ENCODE results near the gene CDK4. TPM values are rescaled to one million over a fixed set of nuclear protein-coding genes. Genes with fewer than 3 reads are reported as not detected.

Gene CDK4
- total RNA-seq, 1 donor from 2014 or later, result 180 TPM

DNA sequence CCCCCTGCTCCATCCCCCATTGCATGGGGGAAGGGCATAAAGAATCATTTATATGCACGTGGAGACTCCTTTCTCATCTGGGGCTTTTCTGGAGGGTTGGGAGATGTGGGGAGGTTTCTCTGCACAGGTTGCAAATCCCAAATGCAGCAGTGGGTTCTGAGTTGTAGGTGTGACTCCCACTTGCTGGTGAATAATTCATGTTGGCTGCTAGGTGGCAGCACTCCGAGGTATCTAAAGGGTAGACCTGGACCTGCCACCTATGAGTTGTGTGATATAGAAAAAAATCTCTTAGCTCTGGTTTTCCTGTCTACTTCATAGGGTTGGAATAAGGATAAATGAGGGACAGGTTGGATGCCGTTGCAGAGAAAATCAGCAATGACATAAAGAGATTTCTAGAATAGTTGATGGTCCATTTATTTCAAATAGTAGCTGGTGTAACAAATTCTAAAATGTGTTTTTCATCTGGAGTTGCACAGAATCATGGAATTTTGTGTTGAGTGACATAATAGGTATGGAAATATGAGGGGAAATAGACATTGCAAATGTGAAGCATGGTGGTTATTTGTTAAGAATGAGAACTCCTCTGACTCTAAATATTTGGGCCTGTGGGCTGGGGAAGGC, 7.4 kb upstream of the CDK4 start:
- DNase-seq (ENCODE audit: low spot score), result no peak
- no peak overlapping the region for H3K4me3 Mint-ChIP-seq (ENCODE audit: low read depth)

DNA sequence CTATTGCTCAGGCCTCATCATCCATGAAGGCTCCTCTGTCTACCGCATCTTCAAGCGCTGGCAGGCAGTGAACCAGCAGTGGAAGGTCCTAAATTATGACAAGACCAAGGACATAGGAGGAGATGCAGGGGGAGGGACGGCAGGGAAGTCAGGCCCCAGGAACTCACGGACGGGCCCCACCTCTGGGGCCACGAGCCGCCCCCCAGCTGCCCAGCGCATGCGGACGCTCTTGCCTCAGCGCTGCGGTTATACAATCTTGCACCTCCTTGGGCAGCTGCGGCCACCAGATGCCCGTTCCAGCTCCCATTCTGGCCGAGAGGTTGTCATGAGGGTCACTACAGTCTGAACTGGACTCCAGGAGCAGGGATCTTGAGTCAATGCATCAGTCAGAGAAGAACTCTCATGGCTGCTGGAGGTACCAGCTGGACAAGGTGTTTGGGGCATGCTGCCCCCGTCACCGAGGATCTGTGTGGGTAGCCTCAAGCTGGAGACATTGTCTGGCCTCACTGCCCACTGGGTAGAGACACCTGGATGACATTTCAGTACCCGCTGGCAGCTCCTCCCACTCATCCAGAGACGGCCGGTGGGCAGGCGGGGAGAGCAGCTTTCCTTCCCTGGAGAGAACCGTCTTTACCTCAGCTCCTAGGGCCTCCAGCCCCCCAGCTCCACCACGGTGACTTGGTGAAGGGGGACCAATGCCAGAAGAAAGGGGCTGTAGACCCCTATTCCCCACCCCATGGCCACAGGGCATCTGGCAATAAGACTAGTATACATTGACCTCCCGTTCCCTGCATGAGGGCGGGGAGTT, 6.6 kb upstream of the CDK4 start:
- intact Hi-C loops (cut with micrococcal nuclease), result loop anchor here (5.0 kb wide), 1 partner anchor 149 kb away; no protein-coding TSS in a partner anchor
- H3K27me3 Mint-ChIP-seq (ENCODE audit: low read depth), result peaks cover 2% of the 10 kb centered on the region

More for the DNA sequence above, 7.4 kb upstream of the CDK4 start:
- peaks cover 2% of the 10 kb centered on the region for H3K27me3 Mint-ChIP-seq (ENCODE audit: low read depth)
- no peaks in the 10 kb centered on the region for H3K9me3 Mint-ChIP-seq
- H3K27ac Mint-ChIP-seq, result no peak overlapping the region
- intact Hi-C loops (cut with micrococcal nuclease), result loop anchor here (5.0 kb wide), 1 partner anchor 148 kb away; no protein-coding TSS in a partner anchor
- peaks cover 25% of the 10 kb centered on the region for H3K4me1 Mint-ChIP-seq (ENCODE audit: low read depth)
- H3K36me3 Mint-ChIP-seq (ENCODE audit: low read depth), result peaks cover 49% of the 10 kb centered on the region

DNA sequence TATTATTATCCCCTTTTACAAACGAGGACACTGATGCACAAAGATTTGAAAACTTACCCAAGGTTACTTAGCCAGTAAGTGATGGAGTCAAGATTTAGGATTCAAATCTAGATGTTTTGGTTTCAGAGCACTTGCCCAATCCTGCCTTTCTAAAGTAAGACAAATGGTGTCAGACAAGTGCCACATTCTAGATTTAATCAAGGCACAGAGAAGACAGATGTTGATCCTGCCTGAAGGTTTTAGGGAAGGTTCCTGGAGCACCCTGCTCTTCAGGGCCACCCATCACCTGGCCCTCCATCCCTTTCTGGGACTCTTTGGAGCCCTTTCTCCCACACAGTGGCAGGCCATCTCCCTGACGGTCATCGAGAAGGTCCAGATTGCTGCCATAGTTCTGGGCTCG, 5.7 kb upstream of the CDK4 start:
- DNase-seq (ENCODE audit: low spot score), result no peak
- intact Hi-C loops (cut with micrococcal nuclease), result loop anchor here (5.0 kb wide), 1 partner anchor 150 kb away; no protein-coding TSS in a partner anchor
- H3K27ac Mint-ChIP-seq, result no peak overlapping the region
- peaks cover 2% of the 10 kb centered on the region for H3K27me3 Mint-ChIP-seq (ENCODE audit: low read depth)
- peaks cover 37% of the 10 kb centered on the region for H3K4me1 Mint-ChIP-seq (ENCODE audit: low read depth)
- no peak overlapping the region for H3K4me3 Mint-ChIP-seq (ENCODE audit: low read depth)
- peaks cover 37% of the 10 kb centered on the region for H3K36me3 Mint-ChIP-seq (ENCODE audit: low read depth)
- H3K9me3 Mint-ChIP-seq, result no peaks in the 10 kb centered on the region

More for the DNA sequence above, 6.6 kb upstream of the CDK4 start:
- Mint-ChIP-seq H3K36me3 (ENCODE audit: low read depth) (peaks cover 45% of the 10 kb centered on the region), H3K4me1 (ENCODE audit: low read depth) (peaks cover 29% of the 10 kb centered on the region), H3K4me3 (ENCODE audit: low read depth) (no peak overlapping the region), H3K9me3 (no peaks in the 10 kb centered on the region), H3K27ac (no peak overlapping the region)
- no peak for DNase-seq (ENCODE audit: low spot score)

DNA sequence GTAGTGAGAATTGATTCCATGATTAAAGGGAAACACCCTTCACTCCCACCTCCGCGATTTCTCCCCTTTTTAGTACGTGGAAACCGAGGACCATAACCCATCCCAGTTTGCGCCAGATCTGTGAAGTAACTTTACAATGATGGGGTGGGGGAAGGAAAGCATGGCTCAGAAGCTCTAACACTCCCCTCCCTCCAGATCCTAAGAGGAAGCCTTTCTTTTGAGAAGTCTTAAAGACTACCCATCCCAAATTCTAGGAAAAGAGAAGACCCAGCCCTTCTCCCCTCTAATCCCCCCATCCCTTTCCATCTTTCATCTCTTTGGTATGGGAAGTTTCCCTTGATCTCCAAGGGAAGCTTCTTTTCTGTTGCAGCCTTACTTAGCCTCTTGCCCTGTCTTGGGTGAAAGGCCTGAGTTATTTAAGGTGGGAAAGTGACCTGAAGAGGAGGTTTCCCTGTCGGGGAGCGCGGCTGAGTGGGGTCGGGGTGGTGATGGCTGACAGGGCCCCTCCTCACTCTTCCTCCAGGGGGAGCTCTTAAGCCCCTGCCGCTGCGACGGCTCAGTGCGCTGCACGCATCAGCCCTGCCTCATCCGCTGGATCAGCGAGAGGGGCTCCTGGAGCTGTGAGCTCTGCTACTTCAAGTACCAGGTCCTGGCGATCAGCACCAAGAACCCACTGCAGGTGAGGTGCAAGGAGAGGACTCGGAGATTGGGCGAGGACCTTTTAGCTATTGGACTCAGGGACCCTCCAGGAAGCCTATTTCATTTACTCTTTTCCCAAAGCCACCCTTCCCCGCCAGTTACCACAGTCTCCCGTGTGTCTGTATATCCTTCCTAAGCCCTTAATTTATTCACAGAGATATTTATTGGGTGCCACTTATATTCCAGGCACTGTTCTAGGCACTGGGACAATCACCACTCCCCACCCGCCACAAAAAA, 4.6 kb upstream of the CDK4 start:
- intact Hi-C loops (cut with micrococcal nuclease), result loop anchor here (1.0 to 5.0 kb wide), 2 partner anchors 26 to 151 kb away; partner anchors contain the start of gene TSFM
- Mint-ChIP-seq H3K27ac (peak overlapping the region; percentile 51), H3K36me3 (ENCODE audit: low read depth) (peaks cover 38% of the 10 kb centered on the region), H3K27me3 (ENCODE audit: low read depth) (peaks cover 2% of the 10 kb centered on the region), H3K9me3 (no peaks in the 10 kb centered on the region), H3K4me3 (ENCODE audit: low read depth) (peak overlapping the region; percentile 84), H3K4me1 (ENCODE audit: low read depth) (peaks cover 43% of the 10 kb centered on the region)
- DNase-seq (ENCODE audit: low spot score), result peak; percentile 64

DNA sequence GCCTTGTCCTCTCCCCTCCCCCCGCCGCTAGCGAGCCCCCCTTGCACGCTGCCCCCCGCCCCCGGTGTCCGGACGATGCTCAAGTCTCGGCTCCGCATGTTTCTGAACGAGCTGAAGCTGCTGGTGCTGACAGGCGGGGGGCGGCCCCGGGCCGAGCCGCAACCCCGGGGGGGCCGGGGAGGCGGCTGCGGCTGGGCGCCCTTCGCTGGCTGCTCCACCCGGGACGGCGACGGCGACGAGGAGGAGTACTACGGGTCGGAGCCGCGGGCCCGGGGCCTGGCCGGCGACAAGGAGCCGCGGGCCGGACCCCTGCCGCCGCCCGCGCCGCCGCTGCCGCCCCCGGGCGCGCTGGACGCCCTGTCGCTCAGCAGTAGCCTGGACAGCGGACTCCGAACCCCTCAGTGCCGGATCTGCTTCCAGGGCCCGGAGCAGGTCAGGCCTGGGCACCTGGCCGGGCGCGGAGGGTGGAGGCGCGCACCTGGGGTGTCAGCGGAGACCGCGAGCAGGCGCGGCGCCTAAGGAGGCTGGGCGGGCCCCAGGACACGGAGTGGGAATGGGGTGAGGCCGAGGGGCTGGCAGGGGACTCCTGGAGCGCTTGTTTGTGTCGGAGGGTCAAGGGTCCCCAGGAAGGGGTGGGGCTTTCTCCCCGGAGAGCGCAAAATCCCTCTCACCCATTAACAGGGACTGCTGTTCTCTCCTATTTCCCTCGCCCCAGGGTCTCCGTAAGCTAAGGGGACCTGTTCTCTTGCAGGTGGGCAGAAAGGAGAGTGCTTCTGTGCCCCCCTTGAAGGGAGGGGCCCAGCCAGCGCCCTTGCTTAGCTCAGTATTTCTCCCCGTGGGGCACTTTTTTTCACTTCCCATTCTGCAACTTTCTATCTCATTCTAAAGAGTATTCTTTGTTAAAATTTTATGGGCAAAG, 3.6 kb upstream of the CDK4 start:
- H3K36me3 Mint-ChIP-seq (ENCODE audit: low read depth), result peaks cover 39% of the 10 kb centered on the region
- intact Hi-C loops (cut with micrococcal nuclease), result loop anchor here (1.0 to 5.0 kb wide), 2 partner anchors 27 to 152 kb away; partner anchors contain the start of gene TSFM
- no peak for DNase-seq (ENCODE audit: low spot score)
- no peak overlapping the region for H3K27ac Mint-ChIP-seq
- H3K4me1 Mint-ChIP-seq (ENCODE audit: low read depth), result peaks cover 51% of the 10 kb centered on the region
- H3K9me3 Mint-ChIP-seq, result no peaks in the 10 kb centered on the region
- peaks cover 2% of the 10 kb centered on the region for H3K27me3 Mint-ChIP-seq (ENCODE audit: low read depth)
- peak overlapping the region; percentile 84 for H3K4me3 Mint-ChIP-seq (ENCODE audit: low read depth)

DNA sequence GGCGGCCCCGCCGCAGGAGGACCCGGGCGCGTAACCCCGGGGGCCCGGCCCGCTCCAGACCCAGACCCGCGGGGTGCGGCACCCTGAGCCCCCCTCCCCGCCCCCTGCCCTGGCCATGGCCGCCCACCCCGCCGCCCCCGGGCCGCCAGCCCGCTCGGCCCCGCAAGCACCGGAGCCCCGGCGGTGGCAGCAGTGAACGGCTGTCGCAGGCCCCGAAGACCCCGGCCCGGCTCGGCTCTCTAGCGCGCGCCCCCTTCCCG, 3.0 kb upstream of the CDK4 start:
- Mint-ChIP-seq H3K36me3 (ENCODE audit: low read depth) (peaks cover 43% of the 10 kb centered on the region), H3K27me3 (ENCODE audit: low read depth) (peaks cover 2% of the 10 kb centered on the region), H3K4me3 (ENCODE audit: low read depth) (no peak overlapping the region), H3K27ac (no peak overlapping the region), H3K4me1 (ENCODE audit: low read depth) (peaks cover 55% of the 10 kb centered on the region), H3K9me3 (no peaks in the 10 kb centered on the region)
- no peak for DNase-seq (ENCODE audit: low spot score)
- intact Hi-C loops (cut with micrococcal nuclease), result loop anchor here (5.0 kb wide), 1 partner anchor 152 kb away; no protein-coding TSS in a partner anchor

DNA sequence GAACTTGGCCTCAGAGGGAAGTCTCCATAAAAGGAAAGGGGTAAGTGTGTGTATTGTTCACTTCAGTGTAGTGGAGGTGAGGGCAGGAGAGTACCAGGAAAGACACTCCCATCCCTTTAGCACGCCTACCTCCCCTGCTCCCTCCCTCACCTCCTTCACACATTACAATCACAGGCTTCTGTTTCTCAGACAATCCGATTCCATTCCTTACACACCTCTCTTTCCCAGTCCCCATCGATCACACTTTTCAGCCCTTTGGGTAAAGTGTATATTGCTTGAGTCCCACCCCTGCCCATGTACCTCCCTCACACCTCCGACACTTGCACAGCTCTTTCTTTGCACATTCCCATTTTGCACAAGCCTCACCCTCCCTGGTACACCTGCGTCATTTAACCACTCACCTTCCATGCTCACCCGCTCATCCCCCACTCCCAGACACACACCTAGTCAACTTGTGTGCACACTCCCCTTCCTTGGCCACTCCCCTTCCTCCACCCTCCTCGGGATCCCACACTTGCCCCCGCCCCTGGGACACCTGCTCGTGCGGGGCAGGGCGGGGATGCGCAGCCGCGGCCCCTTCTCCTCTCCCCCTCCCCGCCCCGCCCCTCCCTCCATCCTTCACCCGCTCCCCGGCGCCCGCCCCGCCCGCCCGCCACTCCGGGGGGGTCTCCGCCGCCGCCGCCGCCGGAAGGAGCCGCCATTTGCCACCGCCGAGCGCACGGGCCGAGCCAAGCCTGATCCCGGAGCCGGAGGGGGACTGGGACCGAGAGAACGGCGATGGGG, 2.5 kb upstream of the CDK4 start, which contains the start of gene MARCHF9:
Gene MARCHF9, plus strand, starts transcription at position 693 of the 783 bp plus-strand sequence. CDS start 426 bp downstream, outside the sequence.
- H3K4me3 Mint-ChIP-seq (ENCODE audit: low read depth), result peak within 1 kb of the TSS; percentile 87
- peak; percentile 81 for DNase-seq (ENCODE audit: low spot score)
- H3K4me1 Mint-ChIP-seq (ENCODE audit: low read depth), result peaks cover 55% of the 10 kb centered on the region
- peaks cover 2% of the 10 kb centered on the region for H3K27me3 Mint-ChIP-seq (ENCODE audit: low read depth)
- peaks cover 41% of the 10 kb centered on the region for H3K36me3 Mint-ChIP-seq (ENCODE audit: low read depth)
- intact Hi-C loops (cut with micrococcal nuclease), result loop anchor here (5.0 kb wide), 1 partner anchor 153 kb away; no protein-coding TSS in a partner anchor
- no peaks in the 10 kb centered on the region for H3K9me3 Mint-ChIP-seq
- peak within 1 kb of the TSS; percentile 41 for H3K27ac Mint-ChIP-seq

DNA sequence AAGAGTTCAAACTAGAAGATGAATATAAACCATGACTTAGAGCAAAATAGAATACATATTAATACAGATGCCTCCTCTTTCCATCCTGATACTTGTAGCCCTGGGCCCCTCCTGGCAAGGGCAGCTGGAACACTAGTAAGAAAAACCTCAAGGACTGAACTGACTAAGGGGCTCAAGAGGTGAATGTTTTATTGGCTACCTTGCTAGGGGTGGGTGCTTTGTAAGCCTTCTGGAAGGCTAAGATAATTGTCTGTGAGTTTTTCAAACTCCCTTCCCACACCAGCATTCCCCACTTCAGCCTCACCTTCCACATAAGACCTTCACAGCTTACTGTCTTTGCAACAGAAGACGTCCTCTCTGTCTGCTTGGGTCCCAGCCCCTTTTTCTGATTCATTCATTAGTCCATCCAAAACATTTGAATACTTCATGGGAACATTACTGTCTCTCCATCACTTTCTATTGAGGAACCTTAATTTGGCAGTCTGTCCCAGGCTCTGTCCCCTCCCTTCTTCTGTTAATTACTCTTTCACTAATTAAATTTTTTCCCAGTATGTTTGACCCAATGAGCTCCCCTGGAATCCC, 1.7 kb upstream of the CDK4 start:
- DNase-seq (ENCODE audit: low spot score), result no peak
- intact Hi-C loops (cut with micrococcal nuclease), result no loop called here
- peaks cover 42% of the 10 kb centered on the region for H3K36me3 Mint-ChIP-seq (ENCODE audit: low read depth)
- H3K27me3 Mint-ChIP-seq (ENCODE audit: low read depth), result peaks cover 2% of the 10 kb centered on the region
- H3K27ac Mint-ChIP-seq, result peak overlapping the region; percentile 24
- H3K4me1 Mint-ChIP-seq (ENCODE audit: low read depth), result peaks cover 55% of the 10 kb centered on the region
- no peaks in the 10 kb centered on the region for H3K9me3 Mint-ChIP-seq
- peak overlapping the region; percentile 87 for H3K4me3 Mint-ChIP-seq (ENCODE audit: low read depth)

DNA sequence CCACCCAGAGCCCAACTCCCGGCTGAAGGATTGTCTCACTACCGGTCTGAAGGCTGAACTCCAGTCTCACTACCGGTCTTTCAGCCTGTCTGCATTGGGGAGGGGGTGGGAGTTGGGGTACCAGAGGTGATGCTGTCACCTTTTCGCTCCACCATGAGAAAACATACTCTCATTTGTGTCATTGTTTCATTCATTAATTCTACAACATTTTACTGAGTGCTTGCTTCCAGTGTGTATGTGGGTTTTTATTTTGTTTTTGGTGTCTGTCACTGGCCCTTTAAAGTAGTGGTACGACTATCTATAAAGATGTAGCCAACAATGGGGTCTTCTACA, 524 bp upstream of the CDK4 start:
- peak overlapping the region; percentile 92 for H3K27ac Mint-ChIP-seq
- intact Hi-C loops (cut with micrococcal nuclease), result loop anchor here (1.0 kb wide), 5 partner anchors 8 to 230 kb away; partner anchors contain the start of genes EEF1AKMT3, MBD6 and METTL1

DNA sequence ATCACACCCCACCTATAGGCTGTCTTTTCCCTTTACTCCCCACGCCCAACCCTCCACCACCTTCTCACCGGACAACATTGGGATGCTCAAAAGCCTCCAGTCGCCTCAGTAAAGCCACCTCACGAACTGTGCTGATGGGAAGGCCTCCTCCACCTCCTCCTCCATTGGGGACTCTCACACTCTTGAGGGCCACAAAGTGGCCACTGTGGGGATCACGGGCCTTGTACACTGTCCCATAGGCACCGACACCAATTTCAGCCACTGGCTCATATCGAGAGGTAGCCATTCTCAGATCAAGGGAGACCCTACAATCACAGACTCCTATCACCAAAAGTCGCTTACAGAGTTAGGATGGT, 700 bp downstream of the CDK4 start:
- intact Hi-C loops (cut with micrococcal nuclease), result no loop called here
- no peak for DNase-seq (ENCODE audit: low spot score)
- H3K27ac Mint-ChIP-seq, result peak overlapping the region; percentile 92
- H3K4me1 Mint-ChIP-seq (ENCODE audit: low read depth), result peaks cover 45% of the 10 kb centered on the region
- no peaks in the 10 kb centered on the region for H3K27me3 Mint-ChIP-seq (ENCODE audit: low read depth)
- peak overlapping the region; percentile 94 for H3K4me3 Mint-ChIP-seq (ENCODE audit: low read depth)
- peaks cover 52% of the 10 kb centered on the region for H3K36me3 Mint-ChIP-seq (ENCODE audit: low read depth)
- no peaks in the 10 kb centered on the region for H3K9me3 Mint-ChIP-seq

More for the DNA sequence above, 524 bp upstream of the CDK4 start:
- H3K9me3 Mint-ChIP-seq, result no peaks in the 10 kb centered on the region
- peaks cover 47% of the 10 kb centered on the region for H3K36me3 Mint-ChIP-seq (ENCODE audit: low read depth)
- peaks cover 51% of the 10 kb centered on the region for H3K4me1 Mint-ChIP-seq (ENCODE audit: low read depth)
- peaks cover 2% of the 10 kb centered on the region for H3K27me3 Mint-ChIP-seq (ENCODE audit: low read depth)
- no peak for DNase-seq (ENCODE audit: low spot score)
- peak overlapping the region; percentile 94 for H3K4me3 Mint-ChIP-seq (ENCODE audit: low read depth)
